Kidney (tissue), 14 donors: Measurements from ENCODE around the gene OR2H2. TPM values are rescaled to one million over a fixed set of nuclear protein-coding genes. Genes with fewer than 3 reads are reported as not detected.

Experiments used
- DNase-seq, 5 donors: peaks; one replicate each; pipeline ENCODE4 v3.0.0-alpha.2; 2013 to 2020
- FAIRE-seq: peaks from 2 replicates; lab custom pipeline; 2012; peaks lifted over from hg19 to GRCh38; lab: Jason Lieb, UNC
- H3K27ac ChIP-seq, 2 donors: one replicate each; pipeline ENCODE4 v1.7.0; 2013; ENCODE audit warnings: low read depth in 2 of 2, low read length in 2 of 2, inconsistent platforms in 1 of 2
- H3K27me3 ChIP-seq: one replicate; pipeline ENCODE4 v1.7.1; 2013; ENCODE audit warnings: low read length, inconsistent platforms; ENCODE audit not compliant: control insufficient read depth, insufficient read depth
- H3K36me3 ChIP-seq, 3 donors: one replicate each; pipeline versions ENCODE4 v1.7.0 to v1.7.1; 2013; ENCODE audit warnings: low read length in 3 of 3, control low read depth in 1 of 3, inconsistent platforms in 1 of 3; ENCODE audit not compliant: insufficient read depth in 3 of 3, control insufficient read depth in 2 of 3
- H3K4me1 ChIP-seq, 3 donors: one replicate each; pipeline versions ENCODE4 v1.7.0 to v1.7.1; 2013; ENCODE audit warnings: low read length in 3 of 3, inconsistent platforms in 1 of 3, low read depth in 1 of 3; ENCODE audit not compliant: control insufficient read depth in 2 of 3, insufficient read depth in 2 of 3
- H3K4me3 ChIP-seq, 3 donors: one replicate each; pipeline versions ENCODE4 v1.7.0 to v1.8.1; 2013; ENCODE audit warnings: low read length in 3 of 3, control low read depth in 1 of 3, inconsistent platforms in 1 of 3
- H3K9ac ChIP-seq, 3 donors: one replicate each; pipeline versions ENCODE4 v1.7.0 to v1.7.1; 2013; ENCODE audit warnings: low read length in 3 of 3, control low read depth in 1 of 3, inconsistent platforms in 1 of 3
- H3K9me3 ChIP-seq, 3 donors: one replicate each; pipeline versions ENCODE4 v1.7.0 to v1.7.1; 2013; ENCODE audit warnings: low read length in 3 of 3, control low read depth in 1 of 3, inconsistent platforms in 1 of 3; ENCODE audit not compliant: control insufficient read depth in 2 of 3, insufficient read depth in 1 of 3
- CTCF ChIP-seq: IDR thresholded peaks from 3 replicates; pipeline ENCODE4 v1.5.1; 2012; ENCODE audit warnings: mild to moderate bottlenecking, moderate library complexity, borderline replicate concordance; ENCODE audit not compliant: insufficient read depth; ENCODE audit errors: extremely low read depth
- intact Hi-C: fragments of 100-400 bp; cut with DNase I; formaldehyde crosslinking; loops from one replicate; pipeline ENCODE4 v1.11.1; 2022
- polyA plus RNA-seq: library from polyadenylated mRNA; stranded (reverse); fragments of 350-450 nt; fragmentation: Illumina TruSeq; extraction: RNeasy Lipid Tissue Mini Kit (QIAGEN cat#74804); gene quantifications from one replicate; pipeline ENCODE4 v1.2.3, GENCODE V29; 2014; ENCODE audit warnings: low read depth, low replicate concordance; ENCODE audit not compliant: insufficient read depth
- total RNA-seq: library from RNA; stranded (reverse); fragmentation: NEBNext Ultra II Directional; extraction: Animal tissue kit (Norgen Biotek cat#: 25700); gene quantifications from one replicate; pipeline ENCODE4 v1.2.1, GENCODE V29; 2021
- donor health status: control.
- donor health status: control.
- donor health status: control.
- donor health status: control.
- donor health status: control.
- donor health status: DM: yes; HTN: yes; CAD: no.
- donor health status: Normal renal cell carcinoma (clear cell type).

OR2H2 gene
- total and polyA plus RNA-seq, 2 donors from 2014 or later, result not detected

- Histone ChIP-seq H3K4me1 (no peaks in the 10 kb centered on the region), H3K9ac (no peak overlapping the region), H3K4me3 (no peak overlapping the region), H3K27ac (no peak overlapping the region), H3K9me3 (no peaks in the 10 kb centered on the region), H3K27me3 (no peaks in the 10 kb centered on the region), H3K36me3 (peaks cover 0 to 7% (median 0%) of the 10 kb centered on the region in 3 donors)
- intact Hi-C loops, result no loop called here
- TF ChIP-seq CTCF, result no peak
- FAIRE-seq (no peak), DNase-seq (no peak)
Observed at GRCh38 chr6:29620630-29621029, 35.7 kb downstream of the OR2H2 start.

GRCh38 chr6:29624520-29624961 lies 39.6 kb downstream of the OR2H2 start:
- no peak overlapping the region for H3K9ac ChIP-seq
- no peaks in the 10 kb centered on the region for H3K27me3 ChIP-seq
- H3K27ac ChIP-seq, result no peak overlapping the region
- peaks cover 0 to 8% (median 0%) of the 10 kb centered on the region in 3 donors for H3K4me1 ChIP-seq
- FAIRE-seq (no peak), DNase-seq (no peak)
- TF ChIP-seq CTCF, result no peak
- intact Hi-C loops, result no loop called here
- no peak overlapping the region for H3K4me3 ChIP-seq
- peaks cover 0 to 5% (median 0%) of the 10 kb centered on the region in 3 donors for H3K36me3 ChIP-seq
- no peaks in the 10 kb centered on the region for H3K9me3 ChIP-seq

- TF ChIP-seq CTCF, result no peak
- no peak for DNase-seq
Observed at GRCh38 chr6:29625337-29625930, 40.5 kb downstream of the OR2H2 start.

More at GRCh38 chr6:29625337-29625930, 40.5 kb downstream of the OR2H2 start:
- no peaks in the 10 kb centered on the region for H3K9me3 ChIP-seq
- no peak for FAIRE-seq
- peaks cover 0 to 8% (median 0%) of the 10 kb centered on the region in 3 donors for H3K4me1 ChIP-seq
- H3K27me3 ChIP-seq, result no peaks in the 10 kb centered on the region
- no peak overlapping the region for H3K9ac ChIP-seq
- intact Hi-C loops, result no loop called here
- no peak overlapping the region for H3K27ac ChIP-seq
- peaks cover 0 to 2% (median 0%) of the 10 kb centered on the region in 3 donors for H3K36me3 ChIP-seq
- no peak overlapping the region for H3K4me3 ChIP-seq
